ENCODE results near the gene ZNF581. TPM values are rescaled to one million over a fixed set of nuclear protein-coding genes. Genes with fewer than 3 reads are reported as not detected.
A peak's percentile ranks its signal among the peaks of the same experiment; 100 is the strongest.

The ZNF581 gene
- polyA plus RNA-seq, 1 donor from 2014 or later, result 79.3 TPM

DNA sequence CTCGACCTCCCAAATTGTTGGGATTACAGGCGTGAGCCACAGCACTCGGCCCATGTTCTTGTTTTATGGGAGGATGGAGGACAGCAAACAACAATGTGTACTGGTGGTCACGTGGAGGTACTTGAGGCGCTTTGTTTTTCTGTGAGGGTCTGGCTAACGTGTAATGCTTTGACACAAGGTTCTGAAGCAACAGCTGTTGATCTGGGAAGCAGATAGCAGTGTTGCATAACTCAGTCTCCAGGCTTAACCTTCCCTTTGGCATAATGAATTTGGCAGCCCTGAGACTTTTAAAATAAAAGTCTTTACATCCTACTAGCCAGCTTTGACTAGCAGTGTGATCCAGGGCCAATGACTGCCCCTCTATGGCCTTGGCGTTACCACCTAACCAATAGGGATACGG, 9.6 kb upstream of the ZNF581 start:
- H3K9me3 Mint-ChIP-seq, result no peaks in the 10 kb centered on the region
- peaks cover 6% of the 10 kb centered on the region for H3K36me3 Mint-ChIP-seq
- peak overlapping the region in 2 of 3 donors; percentile 99 for H3K27ac Mint-ChIP-seq
- peaks cover 21 to 45% (median 41%) of the 10 kb centered on the region in 3 donors for H3K4me1 Mint-ChIP-seq
- H3K4me3 Mint-ChIP-seq, result peak overlapping the region; percentile 33 to 99 (median 98)
- no peaks in the 10 kb centered on the region for H3K27me3 Mint-ChIP-seq

DNA sequence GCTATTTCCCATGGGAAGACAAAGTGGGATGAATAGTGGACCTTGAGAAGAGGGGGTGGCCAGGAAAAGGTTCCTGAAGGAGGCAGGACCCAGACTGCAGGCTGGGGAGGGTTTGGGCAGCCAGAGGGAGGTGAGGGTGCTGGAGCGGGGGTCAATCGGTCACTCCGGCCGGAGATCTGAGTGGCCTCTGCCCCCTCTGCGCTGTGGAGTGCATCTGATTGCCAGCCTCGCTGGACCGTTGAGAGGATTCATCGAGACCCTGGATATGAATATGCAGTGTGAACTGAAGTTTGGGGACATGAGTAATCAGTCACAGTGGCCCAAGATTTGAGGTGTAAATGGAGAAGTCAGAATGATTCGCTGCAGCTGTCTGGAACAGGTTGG, 8.1 kb upstream of the ZNF581 start:
- peaks cover 8% of the 10 kb centered on the region for H3K36me3 Mint-ChIP-seq
- peaks cover 21 to 54% (median 51%) of the 10 kb centered on the region in 3 donors for H3K4me1 Mint-ChIP-seq
- peaks cover 0 to 2% (median 0%) of the 10 kb centered on the region in 3 donors for H3K9me3 Mint-ChIP-seq
- H3K27me3 Mint-ChIP-seq, result no peaks in the 10 kb centered on the region
- peak overlapping the region; percentile 99 to 100 (median 99) for H3K27ac Mint-ChIP-seq
- H3K4me3 Mint-ChIP-seq, result peak overlapping the region; percentile 96 to 99 (median 98)

DNA sequence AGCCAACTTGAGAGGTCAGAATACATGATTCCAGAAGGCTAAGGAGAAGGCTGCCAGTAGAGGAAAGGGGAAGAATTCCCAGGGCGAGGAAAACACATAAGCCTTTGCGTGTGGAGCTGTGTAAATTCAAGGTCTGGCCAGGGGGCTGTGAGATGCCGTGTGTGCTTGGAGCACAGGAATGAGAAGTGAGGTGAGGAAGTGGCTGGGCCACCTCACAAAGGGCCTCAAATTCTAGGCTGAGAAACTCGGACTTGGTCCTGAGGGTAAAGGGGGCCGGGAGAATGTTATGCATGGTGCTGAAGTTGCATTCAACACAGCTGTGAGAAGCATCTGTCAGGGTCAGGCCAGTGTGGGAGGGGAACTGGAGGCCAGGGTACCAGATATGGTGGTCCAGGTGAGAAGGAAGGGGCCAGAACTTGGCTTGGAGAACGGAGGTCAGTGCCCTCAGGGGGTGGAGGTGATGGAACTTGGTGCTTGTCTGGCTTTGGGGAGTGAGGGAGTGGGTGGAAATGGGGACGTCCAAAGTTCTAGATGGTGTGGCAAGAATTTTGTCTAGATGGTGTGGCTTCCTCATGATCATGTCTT, 7.5 kb upstream of the ZNF581 start:
- no peaks in the 10 kb centered on the region for H3K27me3 Mint-ChIP-seq
- peaks cover 21 to 57% (median 53%) of the 10 kb centered on the region in 3 donors for H3K4me1 Mint-ChIP-seq
- H3K4me3 Mint-ChIP-seq, result peak overlapping the region; percentile 96 to 99 (median 98)
- peaks cover 0 to 2% (median 0%) of the 10 kb centered on the region in 3 donors for H3K9me3 Mint-ChIP-seq
- peak overlapping the region; percentile 99 to 100 (median 99) for H3K27ac Mint-ChIP-seq
- H3K36me3 Mint-ChIP-seq, result peaks cover 8% of the 10 kb centered on the region

DNA sequence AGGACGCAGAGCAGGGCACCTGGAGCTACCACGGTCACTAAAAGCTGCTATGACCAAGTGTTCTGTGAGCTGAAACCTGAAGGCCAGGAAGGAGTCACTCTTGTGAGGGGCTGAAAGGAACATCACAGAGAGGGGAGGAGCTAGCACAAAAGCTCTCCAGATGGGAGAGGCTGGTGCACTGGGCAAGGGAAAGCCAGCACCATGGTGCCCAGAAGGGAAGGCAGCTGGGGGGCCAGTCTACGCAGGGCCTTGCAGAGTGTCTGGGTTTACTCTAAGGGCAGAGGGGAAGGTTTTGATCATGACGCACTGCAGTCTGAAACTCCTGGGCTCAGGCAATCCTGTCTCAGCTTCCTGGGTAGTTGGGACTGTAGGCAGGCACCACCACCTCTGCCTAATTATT, 6.7 kb upstream of the ZNF581 start:
- H3K27me3 Mint-ChIP-seq, result no peaks in the 10 kb centered on the region
- peak overlapping the region; percentile 59 to 99 (median 99) for H3K27ac Mint-ChIP-seq
- peak overlapping the region; percentile 96 to 99 (median 98) for H3K4me3 Mint-ChIP-seq
- H3K9me3 Mint-ChIP-seq, result peaks cover 0 to 2% (median 0%) of the 10 kb centered on the region in 3 donors
- H3K4me1 Mint-ChIP-seq, result peaks cover 21 to 54% (median 51%) of the 10 kb centered on the region in 3 donors
- peaks cover 8% of the 10 kb centered on the region for H3K36me3 Mint-ChIP-seq

DNA sequence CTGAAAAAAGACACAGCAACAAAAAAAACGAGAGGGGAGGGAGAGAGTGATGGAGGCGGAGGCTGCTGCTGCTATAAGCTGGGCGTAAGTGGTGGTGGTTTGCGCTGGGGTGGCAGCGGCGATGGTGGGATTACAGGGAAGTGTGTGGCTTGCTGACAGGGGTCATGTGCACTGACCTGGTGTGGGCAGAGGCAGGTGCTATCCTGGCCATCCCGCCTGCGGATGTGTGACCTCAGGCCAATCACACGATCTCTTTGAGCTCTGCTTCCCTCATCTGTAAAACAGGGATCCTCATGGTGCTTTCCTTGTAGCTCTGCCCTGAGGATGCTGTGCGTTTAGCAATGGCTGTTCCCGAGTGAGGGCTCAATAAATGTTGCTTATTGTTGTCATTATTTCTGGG, 5.9 kb upstream of the ZNF581 start:
- peaks cover 0 to 2% (median 0%) of the 10 kb centered on the region in 3 donors for H3K9me3 Mint-ChIP-seq
- H3K4me1 Mint-ChIP-seq, result peaks cover 20 to 48% (median 47%) of the 10 kb centered on the region in 3 donors
- H3K36me3 Mint-ChIP-seq, result peaks cover 8% of the 10 kb centered on the region
- no peaks in the 10 kb centered on the region for H3K27me3 Mint-ChIP-seq
- peak overlapping the region; percentile 12 to 96 (median 70) for H3K4me3 Mint-ChIP-seq
- H3K27ac Mint-ChIP-seq, result peak overlapping the region in 2 of 3 donors; percentile 73 to 99

DNA sequence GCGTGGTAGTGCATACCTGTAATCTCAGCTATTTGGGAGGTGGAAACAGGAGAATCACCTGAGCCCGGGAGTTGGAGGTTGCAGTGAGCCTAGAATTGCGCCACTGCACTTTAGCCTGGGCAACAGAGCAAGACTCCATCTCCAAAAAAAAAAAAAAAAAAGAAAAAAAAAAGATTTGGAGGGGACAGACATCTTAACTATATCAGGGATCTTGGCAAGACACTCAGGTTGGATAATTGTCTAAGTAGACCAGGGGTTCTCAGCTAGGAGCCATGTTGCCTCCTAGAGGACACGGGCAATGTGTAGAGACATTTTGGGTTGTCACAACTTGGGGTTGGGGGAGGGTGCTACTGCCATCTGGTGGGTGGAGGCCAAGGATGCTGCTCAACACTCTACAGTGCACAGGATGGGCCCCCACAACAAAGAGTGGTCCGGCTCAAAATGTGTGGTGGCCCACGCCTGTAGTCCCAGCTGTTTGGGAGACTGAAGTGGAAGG, 4.5 kb upstream of the ZNF581 start:
- H3K4me1 Mint-ChIP-seq, result peaks cover 26 to 56% (median 53%) of the 10 kb centered on the region in 3 donors
- no peaks in the 10 kb centered on the region for H3K27me3 Mint-ChIP-seq
- peaks cover 0 to 2% (median 0%) of the 10 kb centered on the region in 3 donors for H3K9me3 Mint-ChIP-seq
- peak overlapping the region in 2 of 3 donors; percentile 72 to 80 for H3K27ac Mint-ChIP-seq
- peaks cover 8% of the 10 kb centered on the region for H3K36me3 Mint-ChIP-seq
- peak overlapping the region; percentile 16 to 89 (median 84) for H3K4me3 Mint-ChIP-seq

DNA sequence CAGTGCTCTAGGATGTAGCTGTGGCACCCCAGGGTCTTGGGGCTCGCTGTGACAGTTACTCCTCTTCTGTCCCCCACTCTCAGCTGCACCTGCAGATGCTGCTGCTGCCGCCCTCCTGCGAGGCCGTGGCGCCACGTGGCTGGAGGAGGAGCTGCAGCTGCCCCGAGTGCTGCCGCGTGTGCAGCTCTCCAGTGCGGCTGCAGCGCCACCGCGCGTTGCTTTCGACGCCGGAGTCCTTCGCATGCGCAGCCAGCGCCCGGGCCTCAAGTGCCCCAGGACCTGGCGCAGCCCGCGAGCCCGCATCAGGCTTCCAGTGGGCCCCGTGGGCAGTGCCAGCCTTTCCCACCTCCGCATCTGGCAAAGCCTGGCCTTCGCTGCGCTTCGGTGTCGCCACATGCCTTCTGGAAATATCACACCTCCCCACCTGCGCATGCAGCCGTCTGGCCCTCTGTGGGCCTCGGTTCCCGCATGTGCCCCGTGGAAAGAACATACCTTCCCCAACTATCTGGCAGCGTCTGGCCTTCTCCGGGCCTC, 3.3 kb upstream of the ZNF581 start:
- H3K4me3 Mint-ChIP-seq, result peak overlapping the region; percentile 65 to 87 (median 82)
- H3K36me3 Mint-ChIP-seq, result peaks cover 4% of the 10 kb centered on the region
- H3K4me1 Mint-ChIP-seq, result peaks cover 21 to 56% (median 54%) of the 10 kb centered on the region in 3 donors
- H3K27ac Mint-ChIP-seq, result peak overlapping the region; percentile 72 to 95 (median 73)
- H3K27me3 Mint-ChIP-seq, result no peaks in the 10 kb centered on the region
- peaks cover 0 to 2% (median 0%) of the 10 kb centered on the region in 3 donors for H3K9me3 Mint-ChIP-seq

DNA sequence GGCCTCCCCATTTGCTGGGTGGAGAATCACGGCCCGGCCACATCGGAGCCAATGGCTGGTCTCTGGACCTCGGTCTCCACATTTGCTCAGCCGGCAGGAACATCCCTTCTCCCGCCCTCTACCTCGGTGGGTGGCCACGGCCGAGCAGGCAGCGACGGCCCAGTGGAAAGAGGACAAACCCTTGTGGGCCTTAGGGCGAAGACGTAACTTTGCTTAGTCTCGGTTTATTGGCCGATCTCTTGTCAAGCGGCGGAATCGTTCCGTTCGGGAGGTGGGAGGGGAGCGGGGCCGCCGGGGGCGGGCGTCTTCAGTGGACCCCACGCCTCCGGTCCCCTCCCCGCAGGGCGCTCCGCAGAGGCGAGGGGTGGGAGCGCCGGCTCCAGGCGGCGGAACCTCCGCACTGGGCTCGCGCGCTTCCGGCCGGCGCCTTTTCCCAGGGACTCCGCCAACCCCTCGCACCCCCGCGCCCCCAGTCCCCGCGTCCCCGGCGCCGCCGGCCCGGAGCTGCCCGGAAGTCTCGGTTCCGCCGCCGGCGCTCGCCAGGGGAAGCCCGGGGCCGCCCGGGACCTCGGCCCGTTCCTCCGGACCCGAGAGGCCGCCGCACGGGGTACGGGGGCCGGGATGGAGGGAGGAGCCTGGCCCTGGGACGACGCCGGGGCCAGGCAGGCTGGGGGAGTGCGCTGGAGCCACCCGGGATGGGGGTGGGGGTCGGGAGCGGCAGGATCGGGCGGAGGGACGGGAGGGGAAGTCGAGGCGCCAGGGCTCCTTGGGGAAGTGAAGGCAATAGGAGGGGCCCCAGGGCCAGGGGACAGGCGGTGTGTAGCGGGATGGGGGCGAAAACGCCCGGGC, 2.6 kb upstream of the ZNF581 start, which contains the start of gene ZNF580:
ZNF580 (plus strand) TSS at position 426 of the 849 bp plus-strand sequence. CDS start 1,507 bp downstream, outside the sequence.
- Mint-ChIP-seq H3K4me3 (peak within 1 kb of the TSS; percentile 86 to 96 (median 90)), H3K27ac (peak within 1 kb of the TSS; percentile 92 to 97 (median 95)), H3K4me1 (peaks cover 25 to 56% (median 51%) of the 10 kb centered on the region in 3 donors), H3K27me3 (no peaks in the 10 kb centered on the region), H3K36me3 (peaks cover 4% of the 10 kb centered on the region), H3K9me3 (peaks cover 0 to 2% (median 0%) of the 10 kb centered on the region in 3 donors)

DNA sequence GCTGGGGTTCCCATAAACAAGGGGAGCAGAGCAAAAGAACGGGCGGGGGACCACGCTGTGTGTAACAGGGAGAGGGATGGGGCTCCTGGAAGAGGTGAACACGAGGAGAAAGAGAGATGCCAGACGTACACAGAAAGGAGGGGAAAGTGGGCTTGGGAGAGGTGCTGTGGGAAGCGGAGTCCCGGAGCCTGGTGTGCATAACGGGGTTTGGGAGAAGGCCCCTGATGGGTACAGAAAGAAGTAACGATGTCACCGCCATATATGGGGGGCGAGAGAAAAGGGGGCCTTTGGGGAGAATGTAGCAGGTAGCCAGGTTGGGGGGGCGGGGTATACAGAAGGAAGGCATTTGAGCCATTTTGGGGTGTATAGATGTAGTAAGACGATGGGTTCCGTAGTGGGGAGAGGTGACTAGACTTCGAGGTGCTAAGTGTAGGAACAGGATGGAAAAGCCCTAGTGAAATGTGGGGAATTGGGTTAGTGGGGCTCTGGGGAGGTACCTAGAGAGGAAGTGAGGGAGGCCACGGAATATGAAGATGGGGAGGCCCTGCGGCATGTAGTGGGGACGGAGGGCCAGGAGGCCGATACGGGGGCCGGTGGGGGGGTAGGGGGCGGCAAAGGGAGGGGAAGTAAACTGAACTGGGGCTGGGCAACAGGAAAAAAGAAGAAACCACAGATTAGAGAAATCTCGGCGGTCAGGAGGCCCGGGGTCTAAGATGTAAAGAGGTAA, 1.9 kb upstream of the ZNF581 start:
- H3K36me3 Mint-ChIP-seq, result peaks cover 3% of the 10 kb centered on the region
- peak overlapping the region; percentile 85 to 97 (median 92) for H3K27ac Mint-ChIP-seq
- peaks cover 0 to 2% (median 0%) of the 10 kb centered on the region in 3 donors for H3K9me3 Mint-ChIP-seq
- peaks cover 25 to 48% (median 43%) of the 10 kb centered on the region in 3 donors for H3K4me1 Mint-ChIP-seq
- no peaks in the 10 kb centered on the region for H3K27me3 Mint-ChIP-seq
- H3K4me3 Mint-ChIP-seq, result peak overlapping the region; percentile 86 to 96 (median 90)

DNA sequence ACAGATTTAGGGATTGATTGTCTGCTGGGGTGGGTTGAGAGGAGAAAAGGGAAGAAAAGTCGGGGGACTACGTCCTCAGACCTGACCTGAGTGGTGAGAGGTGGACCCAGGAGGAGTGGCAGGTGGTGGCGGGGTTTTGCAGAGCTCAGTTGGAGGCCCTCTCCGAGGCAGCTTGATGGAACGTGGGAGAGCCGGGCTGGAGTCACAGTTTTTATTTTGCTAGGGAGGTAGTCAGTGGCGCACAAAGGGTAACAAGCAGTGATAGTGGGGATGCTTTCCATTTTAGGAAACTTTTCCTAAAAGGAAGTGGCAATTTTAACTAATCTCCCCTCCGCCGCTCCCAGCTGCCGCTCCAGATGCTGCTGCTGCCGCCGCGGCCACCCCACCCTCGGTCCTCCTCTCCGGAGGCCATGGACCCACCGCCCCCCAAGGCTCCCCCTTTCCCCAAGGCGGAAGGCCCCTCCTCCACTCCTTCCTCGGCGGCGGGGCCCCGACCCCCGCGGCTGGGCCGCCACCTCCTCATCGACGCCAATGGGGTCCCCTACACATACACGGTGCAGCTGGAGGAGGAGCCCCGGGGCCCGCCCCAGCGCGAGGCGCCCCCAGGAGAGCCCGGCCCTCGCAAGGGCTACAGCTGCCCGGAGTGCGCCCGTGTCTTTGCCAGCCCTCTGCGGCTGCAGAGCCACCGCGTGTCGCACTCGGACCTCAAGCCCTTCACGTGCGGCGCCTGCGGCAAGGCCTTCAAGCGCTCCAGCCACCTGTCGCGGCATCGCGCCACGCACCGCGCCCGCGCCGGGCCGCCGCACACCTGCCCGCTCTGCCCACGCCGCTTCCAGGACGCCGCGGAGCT, 1.1 kb upstream of the ZNF581 start:
- Mint-ChIP-seq H3K27me3 (no peaks in the 10 kb centered on the region), H3K27ac (peak overlapping the region; percentile 92 to 97 (median 97)), H3K4me1 (peaks cover 32 to 45% (median 42%) of the 10 kb centered on the region in 3 donors), H3K4me3 (peak overlapping the region; percentile 86 to 97 (median 92)), H3K9me3 (peaks cover 0 to 2% (median 0%) of the 10 kb centered on the region in 3 donors), H3K36me3 (peaks cover 4% of the 10 kb centered on the region)

DNA sequence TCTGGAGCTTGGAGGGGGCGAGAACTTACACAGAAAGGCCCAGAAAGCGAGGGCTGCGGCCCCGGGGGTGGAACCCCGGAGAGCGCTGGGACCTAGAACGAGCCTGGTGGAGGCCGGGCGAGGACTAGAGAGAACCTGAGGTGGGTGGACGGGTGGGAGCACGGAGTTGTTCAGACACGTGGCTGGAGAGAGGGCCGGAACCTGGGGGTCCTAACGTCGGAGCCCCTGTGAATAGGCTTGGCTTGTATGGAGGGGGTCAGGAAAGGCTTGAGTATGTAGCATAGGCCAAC, 383 bp downstream of the ZNF581 start:
- H3K4me3 Mint-ChIP-seq, result peak overlapping the region; percentile 86 to 97 (median 92)
- H3K36me3 Mint-ChIP-seq, result peaks cover 4% of the 10 kb centered on the region
- peak overlapping the region in 2 of 3 donors; percentile 87 to 98 for H3K27ac Mint-ChIP-seq
- H3K4me1 Mint-ChIP-seq, result peaks cover 32 to 38% (median 36%) of the 10 kb centered on the region in 3 donors
- H3K27me3 Mint-ChIP-seq, result no peaks in the 10 kb centered on the region
- peaks cover 0 to 2% (median 0%) of the 10 kb centered on the region in 3 donors for H3K9me3 Mint-ChIP-seq

DNA sequence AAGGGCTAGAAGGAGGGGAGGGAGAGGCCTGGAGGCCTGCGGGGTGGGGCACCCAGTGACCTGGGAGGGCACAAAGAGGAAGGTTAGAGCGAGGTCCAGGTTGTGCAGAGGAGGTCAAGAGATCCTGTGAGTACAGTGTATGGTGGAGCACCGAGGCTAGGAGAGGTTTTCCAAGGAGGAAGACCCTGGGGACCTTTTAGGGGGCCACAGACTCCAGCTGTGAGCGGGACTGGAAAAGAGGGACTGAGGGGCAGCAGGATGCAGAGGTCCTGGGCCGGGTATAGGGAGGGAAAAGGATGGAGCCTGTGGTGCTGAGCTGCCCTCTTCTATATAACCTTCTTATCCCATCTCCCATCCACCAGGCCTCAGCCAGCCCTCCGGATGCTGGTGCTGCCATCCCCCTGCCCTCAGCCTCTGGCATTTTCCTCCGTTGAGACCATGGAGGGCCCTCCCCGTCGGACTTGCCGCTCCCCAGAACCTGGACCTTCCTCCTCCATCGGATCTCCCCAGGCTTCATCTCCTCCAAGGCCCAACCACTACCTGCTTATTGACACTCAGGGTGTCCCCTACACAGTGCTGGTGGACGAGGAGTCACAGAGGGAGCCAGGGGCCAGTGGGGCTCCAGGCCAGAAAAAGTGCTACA, 863 bp downstream of the ZNF581 start:
- Mint-ChIP-seq H3K9me3 (no peaks in the 10 kb centered on the region), H3K4me3 (peak overlapping the region; percentile 86 to 97 (median 92)), H3K27me3 (no peaks in the 10 kb centered on the region), H3K36me3 (peaks cover 3% of the 10 kb centered on the region), H3K27ac (peak overlapping the region in 2 of 3 donors; percentile 87 to 98), H3K4me1 (peaks cover 32 to 35% (median 32%) of the 10 kb centered on the region in 3 donors)
